NB4 (cell line): ENCODE data around the gene B4GALNT4.
"Not testable (repeated sequence)": the region's sequence is repeated elsewhere in the genome, so short reads cannot be mapped to it uniquely, and the experiment has no call there.

Experiments used
- DNase-seq: peaks from one replicate; pipeline ENCODE4 v3.0.0; 2010; ENCODE audit warnings: low read depth
- H3K4me3 ChIP-seq: one replicate; pipeline ENCODE4 v1.5.1; 2011; ENCODE audit warnings: mild to moderate bottlenecking, low read depth, low read length, moderate library complexity
- CTCF ChIP-seq: IDR thresholded peaks from one replicate; pipeline ENCODE4 v1.5.1; 2012; ENCODE audit warnings: low read depth, low read length
- MAX ChIP-seq: IDR thresholded peaks from 2 replicates; pipeline ENCODE4 v1.6.1; 2011; ENCODE audit warnings: low read depth, low read length
- MYC ChIP-seq: IDR thresholded peaks from 2 replicates; pipeline ENCODE4 v1.6.1; 2011; ENCODE audit warnings: low read depth, low read length
- POLR2A ChIP-seq: IDR thresholded peaks from 2 replicates; pipeline ENCODE4 v1.6.1; 2011; ENCODE audit warnings: mild to moderate bottlenecking; ENCODE audit not compliant: insufficient read length; ENCODE audit errors: extremely low read depth

The B4GALNT4 gene

GRCh38 chr11:344836-345578, 24.3 kb upstream of the B4GALNT4 start:
- TF ChIP-seq MAX (no peak), MYC (no peak), POLR2A (no peak)
- DNase-seq = no peak
- no peak overlapping the region for H3K4me3 ChIP-seq

- TF ChIP-seq CTCF (no peak), POLR2A (no peak), MAX (no peak), MYC (no peak)
Measured at GRCh38 chr11:346529-346928, 22.8 kb upstream of the B4GALNT4 start.

GRCh38 chr11:349270-349954, 19.9 kb upstream of the B4GALNT4 start:
- H3K4me3 ChIP-seq, DNase-seq: not testable (repeated sequence)

More at GRCh38 chr11:346529-346928, 22.8 kb upstream of the B4GALNT4 start:
- no peak for DNase-seq
- H3K4me3 ChIP-seq = no peak overlapping the region

GRCh38 chr11:350033-350722, 19.1 kb upstream of the B4GALNT4 start:
- peak overlapping the region; percentile 9 for H3K4me3 ChIP-seq
- peak; percentile 43 for DNase-seq

GRCh38 chr11:350723-351255, 18.5 kb upstream of the B4GALNT4 start:
- TF ChIP-seq CTCF (no peak), POLR2A (no peak), MAX (peak; percentile 81), MYC (peak; percentile 49; the same call in 1 of the 2 replicates)
- peak; percentile 92 for DNase-seq
- peak overlapping the region; percentile 21 for H3K4me3 ChIP-seq

GRCh38 chr11:351411-351810, 17.9 kb upstream of the B4GALNT4 start:
- DNase-seq = no peak
- H3K4me3 ChIP-seq = peak overlapping the region; percentile 21
- TF ChIP-seq MYC (no peak), MAX (no peak), POLR2A (no peak), CTCF (no peak)

- TF ChIP-seq MYC = no peak
- TF ChIP-seq MAX = no peak
- no peak for TF ChIP-seq POLR2A
- no peak for TF ChIP-seq CTCF
- DNase-seq = no peak
- H3K4me3 ChIP-seq = no peak overlapping the region
Measured at GRCh38 chr11:352456-353031, 16.8 kb upstream of the B4GALNT4 start.
